GM18502 (cell line): Measurements from ENCODE around the gene ENPP6.
"Not testable (repeated sequence)": the region's sequence is repeated elsewhere in the genome, so short reads cannot be mapped to it uniquely, and the experiment has no call there.

Experiments used
- ATAC-seq: cut with Tn5 transposase; IDR thresholded peaks from one replicate; pipeline ENCODE4 v1.9.1; 2021; ENCODE audit warnings: mild to moderate bottlenecking; ENCODE audit not compliant: unreplicated experiment, poor library complexity

Gene ENPP6

DNA sequence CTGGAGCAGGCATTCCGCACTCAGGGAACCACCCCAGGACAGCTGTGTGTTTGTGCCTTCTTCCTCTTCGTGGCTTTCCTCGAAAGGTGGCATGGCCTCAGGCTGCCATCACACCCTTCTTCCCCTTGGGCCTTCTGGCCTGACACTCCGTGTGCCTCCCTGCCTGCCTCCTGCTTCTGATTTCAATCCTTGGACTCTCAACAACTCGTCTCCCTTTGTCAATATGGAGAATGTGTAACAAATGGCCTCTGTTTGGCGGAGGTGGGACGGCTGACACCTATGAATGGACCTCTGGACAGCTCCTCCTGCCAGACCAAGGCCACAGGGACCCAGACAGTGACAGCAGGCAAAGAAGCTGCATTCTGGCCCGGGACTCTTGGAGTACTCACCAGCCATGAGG lies 137.0 kb downstream of the ENPP6 start:
- ATAC-seq, result no peak

DNA sequence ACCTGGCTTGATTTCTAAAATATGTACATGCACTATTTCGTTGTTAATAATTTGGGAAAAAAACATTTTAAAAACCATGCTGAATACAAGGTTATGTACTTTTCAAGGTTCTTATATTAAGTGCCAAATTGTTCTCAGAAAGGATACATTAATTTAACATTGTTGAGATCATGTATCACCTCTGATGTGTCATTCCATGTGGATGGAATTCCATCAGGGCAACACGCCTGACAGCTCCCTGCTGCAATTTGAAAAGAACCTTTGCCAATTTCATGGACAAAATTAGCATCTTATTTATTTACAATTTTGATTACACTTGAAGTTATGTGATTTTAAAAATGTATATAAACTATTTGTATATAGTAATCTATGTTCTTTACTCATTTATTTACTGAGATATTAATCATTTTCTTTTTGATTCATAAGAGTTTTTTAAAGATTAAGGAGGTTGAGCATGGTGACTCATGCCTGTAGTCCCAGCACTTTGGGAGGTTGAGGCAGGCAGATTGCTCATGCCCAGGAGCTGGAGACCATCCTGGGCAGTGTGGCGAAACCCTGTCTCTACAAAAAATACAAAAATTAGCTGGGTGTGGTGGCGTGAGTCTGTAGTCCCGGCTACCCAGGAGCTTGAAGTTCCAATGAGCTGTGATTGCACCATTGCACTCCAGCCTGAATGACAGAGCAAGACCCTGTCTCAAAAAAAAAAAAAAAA lies 142.8 kb downstream of the ENPP6 start:
- no peak for ATAC-seq

DNA sequence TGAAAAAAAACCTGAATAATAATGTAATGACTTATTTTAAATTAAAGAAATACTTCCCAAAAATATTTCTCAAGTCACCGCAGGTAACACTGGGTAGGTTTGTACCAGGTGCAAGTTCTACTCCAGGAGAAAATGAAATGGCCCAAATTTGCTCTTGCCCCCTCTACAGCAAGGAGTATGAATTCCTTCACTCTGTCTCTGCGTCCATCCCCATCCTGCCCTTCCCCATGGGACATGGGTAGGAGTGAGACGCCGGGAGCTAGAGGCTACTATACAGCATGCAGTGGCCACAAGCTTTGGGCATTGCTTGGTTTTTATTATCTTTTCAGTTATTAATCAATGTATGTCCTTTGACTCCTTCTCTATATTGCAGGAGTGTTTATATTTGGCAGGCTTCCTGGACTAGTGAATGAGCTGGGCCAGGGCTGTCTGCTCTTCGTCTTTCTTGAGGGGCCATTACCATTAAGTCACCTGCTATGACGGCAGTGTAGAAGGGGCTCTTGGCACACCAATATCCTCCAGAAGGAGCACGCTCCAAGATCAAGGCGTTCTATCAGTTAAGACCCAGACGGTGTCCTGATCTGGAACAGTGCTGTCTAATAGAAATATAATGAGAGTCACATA lies 149.6 kb downstream of the ENPP6 start:
- no peak for ATAC-seq

- ATAC-seq, result no peak
These were observed 150.9 kb downstream of the ENPP6 start for GRCh38 chr4:184066584-184067300.

GRCh38 chr4:184064877-184065276 lies 152.8 kb downstream of the ENPP6 start:
- no peak for ATAC-seq

- ATAC-seq, result no peak
These were observed 154.9 kb downstream of the ENPP6 start for GRCh38 chr4:184062769-184063168.

DNA sequence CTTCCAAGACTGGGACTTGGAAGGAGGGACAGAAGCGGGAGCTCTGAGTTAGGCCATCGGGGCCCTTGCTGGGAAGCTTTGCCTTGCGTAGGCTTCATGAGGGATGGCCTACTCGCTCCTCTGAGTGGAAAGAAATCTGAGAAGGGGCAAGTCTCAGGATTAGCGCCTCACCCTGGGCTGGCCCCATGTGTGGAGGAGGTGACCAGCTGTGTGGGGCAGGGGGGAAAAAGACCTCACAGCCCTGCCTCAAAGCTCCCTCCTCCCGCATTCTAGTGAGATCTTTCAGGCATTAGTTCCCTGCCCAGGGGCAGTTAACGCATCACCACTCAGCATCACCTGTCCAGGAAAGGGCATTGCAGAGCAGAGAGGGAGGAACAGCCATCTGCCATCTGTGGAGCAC lies 156.1 kb downstream of the ENPP6 start:
- no peak for ATAC-seq

GRCh38 chr4:184059099-184059498 lies 158.6 kb downstream of the ENPP6 start:
- ATAC-seq, result no peak

GRCh38 chr4:184058026-184058425 lies 159.6 kb downstream of the ENPP6 start:
- ATAC-seq, result no peak

DNA sequence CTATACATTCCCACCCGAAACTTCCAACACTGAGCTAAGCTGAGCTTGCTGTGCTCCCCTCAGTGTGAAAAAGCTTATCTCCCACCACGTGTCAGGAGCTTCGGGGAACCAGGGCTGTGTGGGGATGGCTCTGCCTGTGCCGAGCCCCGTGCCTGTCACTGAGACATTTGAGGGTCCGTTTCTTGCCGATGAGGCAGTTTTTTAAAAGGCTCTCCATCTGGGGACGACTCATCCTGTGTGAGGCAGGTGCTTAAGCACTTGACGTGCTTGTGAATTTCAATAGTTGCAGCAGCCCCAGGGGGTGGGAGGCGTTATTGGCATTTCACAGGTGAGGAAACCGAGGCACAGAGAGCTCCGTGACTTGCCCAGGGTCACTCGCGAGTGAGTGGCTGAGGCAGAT lies 160.8 kb downstream of the ENPP6 start:
- ATAC-seq, result no peak

DNA sequence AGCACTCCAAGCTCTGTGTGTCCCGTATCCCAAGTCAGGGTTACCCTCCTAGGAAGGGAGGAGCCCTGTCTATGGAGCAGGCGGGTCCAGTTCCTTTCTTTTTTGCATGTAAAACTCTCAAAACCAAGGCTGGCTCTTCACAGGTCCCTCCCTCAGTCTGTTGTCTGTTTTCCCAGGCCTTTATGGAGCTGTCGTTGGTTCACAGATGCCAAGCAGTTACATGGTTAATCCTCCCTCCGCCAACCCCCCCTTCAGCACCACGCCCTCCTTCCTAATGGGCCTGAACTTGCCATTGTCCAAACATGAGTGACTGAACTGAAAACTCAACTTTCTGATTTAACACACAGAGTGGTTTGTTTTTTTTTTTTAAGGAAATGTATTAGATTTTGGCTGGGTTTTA lies 164.2 kb downstream of the ENPP6 start:
- ATAC-seq, result no peak

GRCh38 chr4:184052616-184053015 lies 165.1 kb downstream of the ENPP6 start:
- ATAC-seq, result no peak

DNA sequence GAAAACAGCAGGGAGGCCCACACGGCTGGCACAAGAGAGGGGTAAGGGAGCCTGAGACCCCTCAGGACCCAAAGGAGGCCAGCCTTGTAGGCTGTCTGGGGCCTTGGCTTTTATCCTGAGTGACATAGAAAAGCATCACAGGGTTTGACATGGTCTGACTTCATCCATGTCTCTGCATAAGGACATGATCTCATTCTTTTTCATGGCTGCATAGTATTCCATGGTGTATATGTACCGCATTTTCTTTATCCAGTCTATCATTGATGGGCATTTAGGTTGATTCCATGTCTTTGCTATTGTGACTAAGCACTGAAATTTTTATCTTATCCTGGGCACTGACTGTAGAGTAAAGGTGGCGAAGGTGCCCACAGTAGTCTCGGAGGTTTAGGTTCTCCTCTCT lies 166.4 kb downstream of the ENPP6 start:
- ATAC-seq, result not testable (repeated sequence)

DNA sequence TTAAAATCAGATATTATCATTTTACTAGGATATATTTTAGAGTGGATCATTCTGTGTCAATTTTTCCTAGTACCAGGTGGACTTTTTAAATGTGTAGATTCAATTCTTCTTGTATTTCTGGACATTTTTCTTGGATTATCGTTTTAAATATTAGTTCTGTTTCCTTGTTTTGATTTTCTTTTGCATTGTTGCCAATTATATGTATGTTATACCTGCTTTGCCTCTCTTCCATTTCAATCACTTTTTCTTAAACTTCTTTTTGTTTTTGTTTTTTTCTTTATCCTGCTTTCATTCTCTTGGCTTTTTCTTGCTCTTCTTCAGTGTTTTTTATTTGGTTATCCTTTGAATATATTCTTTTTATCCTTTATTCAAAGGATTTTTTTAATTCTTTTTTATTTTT lies 171.5 kb downstream of the ENPP6 start:
- no peak for ATAC-seq

DNA sequence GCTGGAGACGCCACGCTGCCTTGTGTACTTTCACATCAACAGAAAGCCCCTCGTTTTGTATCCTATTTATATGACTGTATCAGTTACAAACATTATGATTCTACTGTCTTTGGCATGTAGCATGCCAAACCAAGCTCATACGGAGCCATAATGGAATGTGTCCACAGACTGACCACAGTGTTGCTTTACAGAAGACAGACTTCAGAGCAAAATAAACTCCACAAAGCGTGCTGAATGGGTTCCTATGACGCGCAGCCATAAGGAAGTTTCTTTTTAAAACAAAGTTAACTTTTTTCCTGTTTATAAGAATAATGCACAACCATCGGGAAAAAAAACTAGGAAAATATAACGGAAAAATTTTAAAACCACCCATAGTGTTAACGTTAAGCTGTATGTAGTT lies 176.5 kb downstream of the ENPP6 start:
- ATAC-seq, result no peak

DNA sequence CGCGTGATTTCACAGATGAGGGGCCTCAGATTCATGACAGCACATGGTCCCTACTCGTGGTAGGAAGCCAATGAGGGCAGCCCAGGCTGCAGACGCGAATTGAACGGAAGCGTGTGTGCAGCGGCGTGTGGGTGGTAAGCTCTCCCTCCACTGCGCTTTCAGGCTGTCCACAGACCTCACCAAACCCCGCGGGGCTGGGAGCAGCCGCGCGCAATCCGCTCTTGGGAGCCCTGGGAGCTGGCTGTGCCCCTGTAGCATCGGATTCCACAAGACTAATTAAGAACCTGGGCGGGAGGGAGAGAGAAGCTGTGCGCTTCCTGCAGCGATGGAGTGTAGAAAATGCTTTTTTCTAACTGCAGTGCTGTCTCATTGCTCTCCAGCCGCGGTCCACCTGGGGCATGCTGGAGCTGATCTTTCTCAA lies 177.7 kb downstream of the ENPP6 start:
- no peak for ATAC-seq
